Endothelial cell (in vitro differentiated cells): Measurements from ENCODE around the gene NQO1. TPM values are rescaled to one million over a fixed set of nuclear protein-coding genes. Genes with fewer than 3 reads are reported as not detected.

ENCODE experiments used
- DNase-seq: peaks from one replicate; pipeline ENCODE4 v3.0.0; 2021; ENCODE audit warnings: low spot score
- H3K27ac Mint-ChIP-seq: one replicate; pipeline ENCODE4 v1.8.0; 2021; ENCODE audit warnings: mixed read lengths, inconsistent platforms; ENCODE audit not compliant: unreplicated experiment
- H3K27me3 Mint-ChIP-seq: one replicate; pipeline ENCODE4 v1.8.0; 2021; ENCODE audit warnings: mild to moderate bottlenecking, moderate library complexity, mixed read lengths, inconsistent platforms; ENCODE audit not compliant: unreplicated experiment
- H3K36me3 Mint-ChIP-seq: one replicate; pipeline ENCODE4 v1.8.0; 2021; ENCODE audit warnings: mild to moderate bottlenecking, low read depth, mixed read lengths, inconsistent platforms; ENCODE audit not compliant: unreplicated experiment
- H3K4me1 Mint-ChIP-seq: one replicate; pipeline ENCODE4 v1.8.0; 2021; ENCODE audit warnings: mild to moderate bottlenecking, mixed read lengths, inconsistent platforms; ENCODE audit not compliant: unreplicated experiment
- H3K4me3 Mint-ChIP-seq: one replicate; pipeline ENCODE4 v1.8.0; 2021; ENCODE audit warnings: mild to moderate bottlenecking, mixed read lengths, inconsistent platforms; ENCODE audit not compliant: unreplicated experiment
- H3K9me3 Mint-ChIP-seq: one replicate; pipeline ENCODE4 v1.8.0; 2021; ENCODE audit warnings: mixed read lengths, inconsistent platforms; ENCODE audit not compliant: unreplicated experiment
- CTCF ChIP-seq: fragments of 200-600 bp; sonication (generic); IDR thresholded peaks from one replicate; pipeline ENCODE4 v1.5.0; 2021; ENCODE audit warnings: antibody characterized with exemption; ENCODE audit not compliant: unreplicated experiment
- total RNA-seq: library from RNA; stranded (reverse); fragmentation: NEBNext Ultra II Directional; extraction: Animal tissue kit (Norgen Biotek cat#: 25700); gene quantifications from one replicate; pipeline ENCODE4 v1.2.1, GENCODE V29; 2021; ENCODE audit not compliant: unreplicated experiment

Gene NQO1
- total RNA-seq, 1 donor from 2014 or later, result 29.1 TPM

GRCh38 chr16:69720822-69721430, 5.4 kb downstream of the NQO1 start:
- H3K4me3 Mint-ChIP-seq, result no peak overlapping the region
- peaks cover 10% of the 10 kb centered on the region for H3K4me1 Mint-ChIP-seq
- peaks cover 8% of the 10 kb centered on the region for H3K36me3 Mint-ChIP-seq
- H3K27me3 Mint-ChIP-seq, result peaks cover 8% of the 10 kb centered on the region
- H3K9me3 Mint-ChIP-seq, result no peaks in the 10 kb centered on the region
- no peak for DNase-seq
- H3K27ac Mint-ChIP-seq, result no peak overlapping the region
- no peak for TF ChIP-seq CTCF

GRCh38 chr16:69718111-69718764, 8.1 kb downstream of the NQO1 start:
- TF ChIP-seq CTCF, result no peak
- H3K9me3 Mint-ChIP-seq, result no peaks in the 10 kb centered on the region
- no peak for DNase-seq
- H3K27ac Mint-ChIP-seq, result no peak overlapping the region
- H3K27me3 Mint-ChIP-seq, result no peaks in the 10 kb centered on the region
- peaks cover 7% of the 10 kb centered on the region for H3K4me1 Mint-ChIP-seq
- no peak overlapping the region for H3K4me3 Mint-ChIP-seq
- H3K36me3 Mint-ChIP-seq, result peaks cover 10% of the 10 kb centered on the region

DNA sequence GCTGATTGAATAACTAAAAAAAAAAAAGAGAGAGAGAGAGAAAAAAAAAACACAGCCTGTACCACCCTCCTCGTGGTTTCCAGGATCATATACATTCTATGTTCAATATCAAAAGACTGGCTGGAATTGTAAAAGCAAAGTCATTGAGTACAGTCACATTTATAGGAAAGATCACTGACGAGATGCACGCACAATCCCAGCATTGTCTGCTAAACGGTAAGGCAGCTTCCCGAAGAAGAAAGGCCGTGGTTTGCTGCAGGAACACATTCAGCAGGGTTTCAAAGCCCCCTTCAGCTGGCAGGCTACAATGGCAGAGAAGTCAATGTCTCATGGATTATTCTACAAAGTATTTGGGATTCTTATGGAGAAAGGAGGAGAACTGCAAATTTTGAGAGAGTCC, 9.3 kb downstream of the NQO1 start:
- no peaks in the 10 kb centered on the region for H3K27me3 Mint-ChIP-seq
- no peak overlapping the region for H3K27ac Mint-ChIP-seq
- peaks cover 14% of the 10 kb centered on the region for H3K36me3 Mint-ChIP-seq
- H3K9me3 Mint-ChIP-seq, result no peaks in the 10 kb centered on the region
- no peak overlapping the region for H3K4me3 Mint-ChIP-seq
- no peak for TF ChIP-seq CTCF
- DNase-seq, result no peak
- no peaks in the 10 kb centered on the region for H3K4me1 Mint-ChIP-seq

DNA sequence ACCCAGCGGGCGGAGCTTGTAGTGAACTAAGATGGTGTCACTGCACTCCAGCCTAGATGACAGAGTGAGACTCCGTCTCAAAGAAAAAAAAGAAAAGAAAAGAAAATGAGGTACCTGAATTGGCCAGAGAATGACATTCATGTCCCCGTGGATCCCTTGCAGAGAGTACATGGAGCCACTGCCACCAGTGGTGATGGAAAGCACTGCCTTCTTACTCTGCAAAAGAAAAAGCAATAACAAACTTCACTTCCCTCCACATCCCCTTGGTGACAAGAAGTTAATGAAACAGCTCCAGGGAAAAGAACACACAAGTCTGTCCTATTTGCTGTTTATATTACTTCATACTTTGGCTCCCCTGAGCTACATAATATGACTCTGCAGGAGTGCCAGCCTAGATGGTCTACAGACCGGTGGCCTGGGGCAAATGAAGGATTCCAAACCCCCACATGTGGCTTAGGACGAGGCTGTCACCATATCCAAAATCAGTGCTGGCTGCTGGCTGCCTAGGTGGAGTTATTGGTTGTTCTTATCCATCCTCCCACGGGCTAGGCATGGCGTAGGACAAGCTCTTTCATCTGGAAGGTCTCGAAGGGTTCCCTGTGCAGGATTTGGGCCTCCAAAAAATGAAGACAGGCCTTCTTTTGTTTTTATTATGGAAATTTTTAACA, 13.3 kb downstream of the NQO1 start:
- DNase-seq, result no peak
- H3K36me3 Mint-ChIP-seq, result peaks cover 14% of the 10 kb centered on the region
- no peak for TF ChIP-seq CTCF
- H3K4me1 Mint-ChIP-seq, result no peaks in the 10 kb centered on the region
- H3K27ac Mint-ChIP-seq, result no peak overlapping the region
- H3K9me3 Mint-ChIP-seq, result no peaks in the 10 kb centered on the region
- no peak overlapping the region for H3K4me3 Mint-ChIP-seq
- no peaks in the 10 kb centered on the region for H3K27me3 Mint-ChIP-seq

- DNase-seq, result no peak
- Mint-ChIP-seq H3K36me3 (peaks cover 18% of the 10 kb centered on the region), H3K9me3 (no peaks in the 10 kb centered on the region), H3K27me3 (no peaks in the 10 kb centered on the region), H3K27ac (no peak overlapping the region), H3K4me3 (no peak overlapping the region), H3K4me1 (no peaks in the 10 kb centered on the region)
- no peak for TF ChIP-seq CTCF
Observed at GRCh38 chr16:69712277-69712676, 14.1 kb downstream of the NQO1 start.
